HT-29 (cell line): ENCODE measurements around the gene UBAP1L. TPM values are rescaled to one million over a fixed set of nuclear protein-coding genes. Genes with fewer than 3 reads are reported as not detected.
"Not testable (repeated sequence)": the region's sequence is repeated elsewhere in the genome, so short reads cannot be mapped to it uniquely, and the experiment has no call there.

Experiments used
- DNase-seq: peaks from one replicate; pipeline ENCODE4 v3.0.0-alpha.2; 2015; ENCODE audit warnings: low spot score
- total RNA-seq: library from RNA; depleted of rRNA; stranded (reverse); fragments of >200 nt; shearing (Covaris generic); gene quantifications from 2 replicates; pipeline ENCODE4 v1.2.3, GENCODE V29; 2014; rRNA removed

Gene UBAP1L
- total RNA-seq, result 0.74 and 1.4 TPM in 2 replicates

GRCh38 chr15:65115086-65115485 lies at the start of gene UBAP1L:
Gene UBAP1L (minus strand): TSS chr15:65115200. CDS start chr15:65106215, 8,985 bp downstream.
- no peak for DNase-seq

GRCh38 chr15:65164139-65164538 lies 49.1 kb upstream of the UBAP1L start:
- no peak for DNase-seq

- no peak for DNase-seq
Measured at GRCh38 chr15:65163041-65163440, 48.0 kb upstream of the UBAP1L start.

- DNase-seq, result no peak
Measured at GRCh38 chr15:65156692-65157091, 41.7 kb upstream of the UBAP1L start.

GRCh38 chr15:65154720-65155119 lies 39.7 kb upstream of the UBAP1L start:
- DNase-seq, result no peak

- DNase-seq, result no peak
Measured at GRCh38 chr15:65147902-65148301, 32.9 kb upstream of the UBAP1L start.

GRCh38 chr15:65146438-65146837 lies 31.4 kb upstream of the UBAP1L start:
- DNase-seq, result no peak

GRCh38 chr15:65138631-65139030 lies 23.6 kb upstream of the UBAP1L start:
- not testable (repeated sequence) for DNase-seq

GRCh38 chr15:65137893-65138292 lies 22.9 kb upstream of the UBAP1L start:
- not testable (repeated sequence) for DNase-seq

- DNase-seq, result not testable (repeated sequence)
Measured at GRCh38 chr15:65137089-65137488, 22.1 kb upstream of the UBAP1L start.

GRCh38 chr15:65134538-65134937 lies 19.5 kb upstream of the UBAP1L start:
- DNase-seq, result no peak

- peak; percentile 97 for DNase-seq
Measured at GRCh38 chr15:65133548-65134200, 18.7 kb upstream of the UBAP1L start, which contains the start of gene PDCD7. Gene PDCD7 (minus strand): TSS chr15:65133808. CDS start chr15:65133781, 27 bp downstream.

- peak; percentile 64 for DNase-seq
Measured at GRCh38 chr15:65132878-65133547, 18.0 kb upstream of the UBAP1L start.

- DNase-seq, result peak; percentile 28
Measured at GRCh38 chr15:65130941-65131340, 15.9 kb upstream of the UBAP1L start.

- DNase-seq, result no peak
Measured at GRCh38 chr15:65115542-65115941, 542 bp upstream of the UBAP1L start.

GRCh38 chr15:65110676-65111292 lies 4.2 kb downstream of the UBAP1L start:
- DNase-seq, result no peak

GRCh38 chr15:65106011-65106590 lies 8.9 kb downstream of the UBAP1L start:
- DNase-seq, result no peak

GRCh38 chr15:65105038-65105437 lies 10.0 kb downstream of the UBAP1L start:
- no peak for DNase-seq

GRCh38 chr15:65102912-65103311 lies 12.1 kb downstream of the UBAP1L start:
- no peak for DNase-seq

- DNase-seq, result no peak
Measured at GRCh38 chr15:65101891-65102708, 12.9 kb downstream of the UBAP1L start.

GRCh38 chr15:65101411-65101890 lies 13.5 kb downstream of the UBAP1L start:
- DNase-seq, result peak; percentile 90
